Fibroblast of pulmonary artery (primary cell): ENCODE results near the gene NEDD9.

Experiments used
- DNase-seq: peaks from one replicate; pipeline ENCODE4 v3.0.0-alpha.2; 2010; ENCODE audit warnings: low read depth
- H3K4me3 ChIP-seq: replicated peaks from 2 replicates; pipeline ENCODE4 v1.5.1; 2011; ENCODE audit warnings: low read depth, mild to moderate bottlenecking, control low read depth, low read length, moderate library complexity
- TF ChIP-seq, protein P1 (sequence below): IDR thresholded peaks from 2 replicates; pipeline ENCODE4 v1.5.1; 2011; ENCODE audit warnings: mild to moderate bottlenecking, control low read depth, low read length, inconsistent platforms; ENCODE audit errors: missing control alignments

The NEDD9 gene

GRCh38 chr6:11160199-11160598 is 72.3 kb downstream of the NEDD9 start:
- TF ChIP-seq, protein P1, sequence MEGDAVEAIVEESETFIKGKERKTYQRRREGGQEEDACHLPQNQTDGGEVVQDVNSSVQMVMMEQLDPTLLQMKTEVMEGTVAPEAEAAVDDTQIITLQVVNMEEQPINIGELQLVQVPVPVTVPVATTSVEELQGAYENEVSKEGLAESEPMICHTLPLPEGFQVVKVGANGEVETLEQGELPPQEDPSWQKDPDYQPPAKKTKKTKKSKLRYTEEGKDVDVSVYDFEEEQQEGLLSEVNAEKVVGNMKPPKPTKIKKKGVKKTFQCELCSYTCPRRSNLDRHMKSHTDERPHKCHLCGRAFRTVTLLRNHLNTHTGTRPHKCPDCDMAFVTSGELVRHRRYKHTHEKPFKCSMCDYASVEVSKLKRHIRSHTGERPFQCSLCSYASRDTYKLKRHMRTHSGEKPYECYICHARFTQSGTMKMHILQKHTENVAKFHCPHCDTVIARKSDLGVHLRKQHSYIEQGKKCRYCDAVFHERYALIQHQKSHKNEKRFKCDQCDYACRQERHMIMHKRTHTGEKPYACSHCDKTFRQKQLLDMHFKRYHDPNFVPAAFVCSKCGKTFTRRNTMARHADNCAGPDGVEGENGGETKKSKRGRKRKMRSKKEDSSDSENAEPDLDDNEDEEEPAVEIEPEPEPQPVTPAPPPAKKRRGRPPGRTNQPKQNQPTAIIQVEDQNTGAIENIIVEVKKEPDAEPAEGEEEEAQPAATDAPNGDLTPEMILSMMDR: no peak
- H3K4me3 ChIP-seq: no peak overlapping the region
- peak; percentile 30 for DNase-seq

GRCh38 chr6:11155589-11155988 is 76.9 kb downstream of the NEDD9 start:
- DNase-seq: no peak
- TF ChIP-seq, protein P1: no peak

DNA sequence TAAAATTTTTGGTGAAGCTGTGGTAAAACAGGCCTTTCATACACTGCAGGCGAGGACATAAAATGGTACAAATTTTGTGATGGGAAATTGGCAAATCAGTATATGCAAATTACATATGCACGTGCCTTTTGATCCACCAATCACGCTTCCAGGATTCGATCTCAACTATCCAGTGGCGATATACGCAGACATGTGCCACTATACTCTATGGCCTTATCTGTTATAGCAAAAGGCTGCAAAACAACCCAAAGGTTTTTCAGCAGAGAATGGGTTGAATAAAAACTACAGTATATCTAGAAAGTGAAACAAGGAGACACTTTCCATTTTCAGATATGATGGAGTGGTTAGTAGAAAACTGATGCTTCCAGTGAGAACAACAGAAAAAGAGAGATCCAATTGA is 79.0 kb downstream of the NEDD9 start:
- DNase-seq: no peak
- TF ChIP-seq, protein P1: no peak
- no peak overlapping the region for H3K4me3 ChIP-seq

More at GRCh38 chr6:11155589-11155988, 76.9 kb downstream of the NEDD9 start:
- H3K4me3 ChIP-seq: no peak overlapping the region

GRCh38 chr6:11152581-11152980 is 79.9 kb downstream of the NEDD9 start:
- no peak for DNase-seq
- H3K4me3 ChIP-seq: no peak overlapping the region
- TF ChIP-seq, protein P1: no peak

DNA sequence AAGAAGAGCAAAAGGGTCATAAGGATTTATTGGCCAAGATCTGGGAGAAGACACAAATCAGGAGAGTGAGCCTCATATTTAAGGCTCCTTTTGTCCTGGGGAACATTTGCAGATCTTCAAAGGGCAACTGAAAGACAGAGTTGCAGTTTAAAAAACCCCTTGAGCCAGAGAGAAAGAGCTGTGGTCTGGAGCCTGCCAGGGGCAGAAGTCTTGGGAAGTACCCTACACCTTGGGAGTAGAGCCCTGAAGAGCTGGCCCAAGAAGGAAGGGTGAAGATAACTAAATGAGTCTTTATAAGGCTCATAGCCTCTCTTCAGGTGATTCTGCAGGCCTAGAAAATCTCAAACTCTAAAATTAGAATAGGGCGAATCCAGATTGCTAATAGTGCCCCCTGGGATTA is 81.0 kb downstream of the NEDD9 start:
- no peak for DNase-seq
- TF ChIP-seq, protein P1: no peak
- no peak overlapping the region for H3K4me3 ChIP-seq

- H3K4me3 ChIP-seq: no peak overlapping the region
- DNase-seq: no peak
- TF ChIP-seq, protein P1: no peak
Measured at GRCh38 chr6:11149551-11149950, 82.9 kb downstream of the NEDD9 start.

DNA sequence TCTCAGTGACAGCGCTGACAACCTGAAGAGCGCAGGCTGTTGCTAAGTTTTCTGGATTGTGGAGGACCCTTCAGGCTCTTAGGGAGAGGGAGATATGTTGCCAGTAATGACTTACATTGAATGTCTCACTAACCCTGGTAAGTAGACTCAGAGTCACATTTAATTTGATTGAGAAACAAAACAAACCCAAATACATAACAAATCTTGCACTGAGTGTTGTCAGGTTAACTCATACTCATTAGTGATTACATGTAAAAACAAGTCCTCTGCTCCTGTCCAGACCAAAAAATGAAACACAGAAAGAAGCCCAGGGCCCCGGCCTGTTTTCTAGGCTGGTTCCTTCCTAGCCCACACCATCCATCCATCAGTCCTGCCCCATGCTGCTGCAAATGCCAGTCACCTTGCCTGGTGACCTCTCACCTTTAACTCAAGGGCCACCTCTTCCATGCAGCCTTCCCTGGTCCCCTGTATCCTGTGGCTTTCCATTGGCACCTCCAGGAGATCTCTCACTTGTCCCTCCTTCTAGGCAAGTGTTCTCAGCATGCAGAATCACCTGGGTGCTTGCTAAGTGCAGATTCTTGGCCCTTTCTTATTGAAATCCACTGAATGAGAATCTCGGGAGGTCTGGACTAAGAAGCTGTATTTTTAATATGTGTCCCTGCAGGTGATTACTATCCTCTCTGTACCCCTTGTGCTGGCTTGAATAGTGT is 86.2 kb downstream of the NEDD9 start:
- H3K4me3 ChIP-seq: no peak overlapping the region
- no peak for DNase-seq
- TF ChIP-seq, protein P1: no peak
